ENCODE measurements around the gene PKMYT1.

PKMYT1 gene

DNA sequence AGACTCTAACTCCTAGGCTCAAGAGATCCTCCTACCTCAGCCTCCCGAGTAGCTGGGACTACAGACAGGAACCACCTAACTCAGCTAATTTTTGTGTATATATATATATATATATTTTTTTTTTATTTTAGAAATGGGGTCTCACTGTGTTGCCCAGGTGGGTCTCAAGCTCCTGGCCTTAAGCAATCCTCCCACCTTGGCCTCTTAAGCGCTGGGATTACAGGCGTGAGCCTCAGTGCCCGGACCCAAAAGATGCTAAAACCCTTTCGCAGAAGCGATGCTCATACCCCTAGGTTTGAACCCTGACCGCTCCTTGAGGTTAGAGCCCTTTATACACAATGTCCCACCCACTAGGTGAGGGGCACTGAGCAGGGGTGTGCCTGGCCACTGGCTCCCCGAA, 30.3 kb upstream of the PKMYT1 start:
- H4K20me1 ChIP-seq (ENCODE audit: low read depth, low read length) = no peaks in the 10 kb centered on the region
- H3K79me2 ChIP-seq (ENCODE audit: insufficient read depth, low read length) = no peaks in the 10 kb centered on the region
- TF ChIP-seq EZH2phosphoT487 (conservative IDR thresholded peaks at IDR 0.05; ENCODE audit: low read length) = no peak
- TF ChIP-seq, protein P1, sequence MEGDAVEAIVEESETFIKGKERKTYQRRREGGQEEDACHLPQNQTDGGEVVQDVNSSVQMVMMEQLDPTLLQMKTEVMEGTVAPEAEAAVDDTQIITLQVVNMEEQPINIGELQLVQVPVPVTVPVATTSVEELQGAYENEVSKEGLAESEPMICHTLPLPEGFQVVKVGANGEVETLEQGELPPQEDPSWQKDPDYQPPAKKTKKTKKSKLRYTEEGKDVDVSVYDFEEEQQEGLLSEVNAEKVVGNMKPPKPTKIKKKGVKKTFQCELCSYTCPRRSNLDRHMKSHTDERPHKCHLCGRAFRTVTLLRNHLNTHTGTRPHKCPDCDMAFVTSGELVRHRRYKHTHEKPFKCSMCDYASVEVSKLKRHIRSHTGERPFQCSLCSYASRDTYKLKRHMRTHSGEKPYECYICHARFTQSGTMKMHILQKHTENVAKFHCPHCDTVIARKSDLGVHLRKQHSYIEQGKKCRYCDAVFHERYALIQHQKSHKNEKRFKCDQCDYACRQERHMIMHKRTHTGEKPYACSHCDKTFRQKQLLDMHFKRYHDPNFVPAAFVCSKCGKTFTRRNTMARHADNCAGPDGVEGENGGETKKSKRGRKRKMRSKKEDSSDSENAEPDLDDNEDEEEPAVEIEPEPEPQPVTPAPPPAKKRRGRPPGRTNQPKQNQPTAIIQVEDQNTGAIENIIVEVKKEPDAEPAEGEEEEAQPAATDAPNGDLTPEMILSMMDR (IDR thresholded peaks at IDR 0.05; ENCODE audit: insufficient read depth, low read length, poor library complexity, severe bottlenecking) = no peak
- H3K9ac ChIP-seq (ENCODE audit: low read length) = no peak overlapping the region
- no peak overlapping the region for H3K4me2 ChIP-seq (ENCODE audit: low read depth, low read length, poor library complexity, severe bottlenecking)
- no peaks in the 10 kb centered on the region for H3K27me3 ChIP-seq (ENCODE audit: low read length)
- no peak overlapping the region for H3K4me3 ChIP-seq (ENCODE audit: insufficient read depth, low read length, poor library complexity, severe bottlenecking)
- H3K36me3 ChIP-seq (ENCODE audit: low read length) = no peaks in the 10 kb centered on the region
- H3K27ac ChIP-seq (ENCODE audit: low read depth, low read length) = no peak overlapping the region
- H3F3A ChIP-seq (ENCODE audit: insufficient read depth) = no peaks in the 10 kb centered on the region
- H2AFZ ChIP-seq (ENCODE audit: low read depth, low read length, severe bottlenecking) = no peak overlapping the region
- no peaks in the 10 kb centered on the region for H3K9me2 ChIP-seq (replicated peaks; ENCODE audit: insufficient read depth, low read length)
- H3K9me3 ChIP-seq (ENCODE audit: insufficient read depth, low read length) = no peaks in the 10 kb centered on the region

DNA sequence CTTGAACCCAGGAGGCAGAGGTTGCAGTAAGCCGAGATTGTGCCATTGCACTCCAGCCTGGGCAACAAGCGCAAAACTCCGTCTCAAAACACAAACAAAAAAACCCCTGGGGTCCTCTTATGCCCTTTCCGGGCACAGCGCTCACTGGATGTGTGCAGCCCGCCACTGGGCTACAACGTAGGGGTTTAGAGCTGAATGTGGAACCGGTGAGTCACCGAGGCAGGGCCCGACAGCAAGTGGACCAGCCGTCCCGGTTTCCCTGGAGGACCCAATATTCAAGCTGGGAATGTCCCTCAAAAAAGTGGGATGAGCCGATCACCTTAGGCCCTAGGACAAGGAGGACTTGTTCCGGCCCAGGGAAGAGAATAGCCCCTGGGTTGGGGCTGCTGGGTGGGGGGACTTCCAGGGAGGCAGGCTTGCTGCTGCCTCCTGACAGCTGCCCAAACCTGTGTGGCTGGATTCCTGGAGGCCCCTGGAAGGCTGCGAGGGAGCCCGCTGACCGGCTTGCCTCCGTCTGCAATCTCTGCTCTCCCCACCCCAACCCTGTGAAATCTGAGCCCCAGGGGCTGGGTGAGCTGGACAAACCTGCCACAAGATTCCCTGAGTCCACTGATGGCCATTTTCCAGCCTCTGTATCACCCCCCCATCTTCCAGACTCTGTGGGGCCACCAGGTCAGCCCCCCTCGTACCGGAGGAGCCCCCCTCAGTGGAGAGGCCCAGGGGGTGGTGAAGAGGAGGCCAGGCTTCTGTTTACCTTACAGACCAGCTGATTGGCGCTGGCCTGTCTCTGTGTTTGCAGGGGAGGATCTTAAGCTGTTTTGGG, 29.5 kb upstream of the PKMYT1 start:
- Histone ChIP-seq H3K9me2 (replicated peaks; ENCODE audit: insufficient read depth, low read length) (no peaks in the 10 kb centered on the region), H3K79me2 (ENCODE audit: insufficient read depth, low read length) (no peaks in the 10 kb centered on the region), H3F3A (ENCODE audit: insufficient read depth) (no peaks in the 10 kb centered on the region), H3K9me3 (ENCODE audit: insufficient read depth, low read length) (no peaks in the 10 kb centered on the region), H3K4me3 (ENCODE audit: insufficient read depth, low read length, poor library complexity, severe bottlenecking) (no peak overlapping the region), H3K4me2 (ENCODE audit: low read depth, low read length, poor library complexity, severe bottlenecking) (no peak overlapping the region), H4K20me1 (ENCODE audit: low read depth, low read length) (no peaks in the 10 kb centered on the region), H3K36me3 (ENCODE audit: low read length) (no peaks in the 10 kb centered on the region), H2AFZ (ENCODE audit: low read depth, low read length, severe bottlenecking) (no peak overlapping the region), H3K27me3 (ENCODE audit: low read length) (no peaks in the 10 kb centered on the region), H3K9ac (ENCODE audit: low read length) (no peak overlapping the region), H3K27ac (ENCODE audit: low read depth, low read length) (no peak overlapping the region)
- no peak for TF ChIP-seq EZH2phosphoT487 (conservative IDR thresholded peaks at IDR 0.05; ENCODE audit: low read length)
- TF ChIP-seq, protein P1 (IDR thresholded peaks at IDR 0.05; ENCODE audit: insufficient read depth, low read length, poor library complexity, severe bottlenecking) = no peak

DNA sequence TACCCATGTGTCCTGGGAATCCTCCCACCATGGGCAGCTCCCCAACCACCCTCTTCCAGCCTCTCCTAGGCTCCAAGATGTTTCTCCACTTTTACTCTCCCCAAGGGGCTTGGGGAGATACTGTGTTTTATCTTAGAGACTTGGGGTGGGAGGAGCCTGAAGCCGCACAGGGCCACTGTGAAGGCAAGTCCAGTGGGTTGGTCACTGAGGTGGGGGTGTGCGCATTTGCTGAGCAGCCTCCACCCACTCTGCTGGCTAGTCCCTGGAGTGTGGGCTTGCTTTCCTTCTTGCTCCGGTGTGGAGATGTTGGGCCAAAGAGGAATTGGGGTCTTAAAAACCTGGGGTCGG, 28.4 kb upstream of the PKMYT1 start:
- TF ChIP-seq EZH2phosphoT487 (conservative IDR thresholded peaks at IDR 0.05; ENCODE audit: low read length) = no peak
- H3K79me2 ChIP-seq (ENCODE audit: insufficient read depth, low read length) = no peaks in the 10 kb centered on the region
- no peak overlapping the region for H3K27ac ChIP-seq (ENCODE audit: low read depth, low read length)
- no peak overlapping the region for H3K4me3 ChIP-seq (ENCODE audit: insufficient read depth, low read length, poor library complexity, severe bottlenecking)
- H3F3A ChIP-seq (ENCODE audit: insufficient read depth) = no peaks in the 10 kb centered on the region
- no peaks in the 10 kb centered on the region for H3K27me3 ChIP-seq (ENCODE audit: low read length)
- no peaks in the 10 kb centered on the region for H3K9me3 ChIP-seq (ENCODE audit: insufficient read depth, low read length)
- H4K20me1 ChIP-seq (ENCODE audit: low read depth, low read length) = no peaks in the 10 kb centered on the region
- no peak overlapping the region for H3K9ac ChIP-seq (ENCODE audit: low read length)
- no peak overlapping the region for H3K4me2 ChIP-seq (ENCODE audit: low read depth, low read length, poor library complexity, severe bottlenecking)
- no peaks in the 10 kb centered on the region for H3K36me3 ChIP-seq (ENCODE audit: low read length)
- no peak overlapping the region for H2AFZ ChIP-seq (ENCODE audit: low read depth, low read length, severe bottlenecking)
- no peaks in the 10 kb centered on the region for H3K9me2 ChIP-seq (replicated peaks; ENCODE audit: insufficient read depth, low read length)

- Histone ChIP-seq H3K9me2 (replicated peaks; ENCODE audit: insufficient read depth, low read length) (no peaks in the 10 kb centered on the region), H2AFZ (ENCODE audit: low read depth, low read length, severe bottlenecking) (no peak overlapping the region), H3K36me3 (ENCODE audit: low read length) (no peaks in the 10 kb centered on the region), H3K9ac (ENCODE audit: low read length) (no peak overlapping the region), H3K27me3 (ENCODE audit: low read length) (no peaks in the 10 kb centered on the region), H3K9me3 (ENCODE audit: insufficient read depth, low read length) (no peaks in the 10 kb centered on the region), H3K27ac (ENCODE audit: low read depth, low read length) (no peak overlapping the region), H3K4me2 (ENCODE audit: low read depth, low read length, poor library complexity, severe bottlenecking) (no peak overlapping the region), H3K79me2 (ENCODE audit: insufficient read depth, low read length) (no peaks in the 10 kb centered on the region), H3K4me3 (ENCODE audit: insufficient read depth, low read length, poor library complexity, severe bottlenecking) (no peak overlapping the region), H3F3A (ENCODE audit: insufficient read depth) (no peaks in the 10 kb centered on the region), H4K20me1 (ENCODE audit: low read depth, low read length) (no peaks in the 10 kb centered on the region)
- no peak for TF ChIP-seq EZH2phosphoT487 (conservative IDR thresholded peaks at IDR 0.05; ENCODE audit: low read length)
- TF ChIP-seq, protein P1 (IDR thresholded peaks at IDR 0.05; ENCODE audit: insufficient read depth, low read length, poor library complexity, severe bottlenecking) = no peak
Measured at GRCh38 chr16:3007957-3008689, 27.9 kb upstream of the PKMYT1 start.
